BJ (cell line): ENCODE results near the gene BTBD2. TPM values are rescaled to one million over a fixed set of nuclear protein-coding genes. Genes with fewer than 3 reads are reported as not detected.

Source experiments
- CTCF ChIA-PET: fragments of 350-600 bp; formaldehyde crosslinking; extraction: SDS; loops from one replicate; lab custom pipeline; 2021; ENCODE audit warnings: antibody characterized with exemption, inconsistent platforms; lab: Yijun Ruan, JAX
- POLR2A ChIA-PET: fragments of 300-600 bp; sonication (Branson Sonifier 250); formaldehyde crosslinking; extraction: SDS; loops from one replicate; lab custom pipeline; 2021; ENCODE audit warnings: antibody characterized with exemption; lab: Charles Lee
- DNase-seq: peaks from one replicate; pipeline ENCODE4 v3.0.0-alpha.2; 2011; ENCODE audit warnings: low read depth
- H3K27me3 ChIP-seq: 2 replicates; pipeline ENCODE4 v1.6.0; 2011; ENCODE audit warnings: low read length; ENCODE audit not compliant: control insufficient read depth, insufficient read depth
- H3K36me3 ChIP-seq: 2 replicates; pipeline ENCODE4 v1.5.1; 2011; ENCODE audit warnings: low read length; ENCODE audit not compliant: control insufficient read depth, insufficient read depth
- H3K4me3 ChIP-seq: 2 replicates; pipeline ENCODE4 v1.5.1; 2011; ENCODE audit warnings: low read depth, mild to moderate bottlenecking, control low read depth, low read length
- CTCF ChIP-seq: IDR thresholded peaks from 2 replicates; pipeline ENCODE4 v1.5.1; 2011; ENCODE audit warnings: low read depth, mild to moderate bottlenecking, control low read depth, inconsistent platforms, low read length, moderate library complexity; ENCODE audit not compliant: insufficient read depth
- polyA plus RNA-seq: library from polyadenylated mRNA; depleted of rRNA; stranded (reverse); fragments of >200 nt; gene quantifications from 2 replicates; pipeline ENCODE4 v1.2.3, GENCODE V29; 2011

The BTBD2 gene
- polyA plus RNA-seq, 1 experiment: 39.3 TPM

- CTCF ChIA-PET: interaction anchor here (0.6 to 0.8 kb wide), 2 partner anchors 22 to 28 kb away, joined by 3 to 4 read pairs; no protein-coding TSS in a partner anchor
- Histone ChIP-seq H3K4me3 (no peak overlapping the region), H3K27me3 (no peaks in the 10 kb centered on the region), H3K36me3 (peaks cover 64% of the 10 kb centered on the region)
- DNase-seq: no peak
- no peak for TF ChIP-seq CTCF
- POLR2A ChIA-PET: interaction anchor here (0.6 to 0.7 kb wide), 2 partner anchors 20 to 255 kb away, joined by 6 to 19 read pairs; no protein-coding TSS in a partner anchor
Observed at GRCh38 chr19:2041683-2042484, 26.4 kb upstream of the BTBD2 start.

GRCh38 chr19:2041433-2041682 is 25.8 kb upstream of the BTBD2 start:
- no peaks in the 10 kb centered on the region for H3K27me3 ChIP-seq
- peaks cover 61% of the 10 kb centered on the region for H3K36me3 ChIP-seq
- TF ChIP-seq CTCF: no peak
- ChIA-PET POLR2A (no interaction called here), CTCF (interaction anchor here (0.9 kb wide), 1 partner anchor 9 kb away, joined by 4 read pairs; no protein-coding TSS in a partner anchor)
- H3K4me3 ChIP-seq: no peak overlapping the region
- DNase-seq: no peak

- DNase-seq: no peak
- CTCF ChIA-PET: interaction anchor here (0.9 to 1.8 kb wide), 2 partner anchors 9 to 29 kb away, joined by 4 read pairs; no protein-coding TSS in a partner anchor
- TF ChIP-seq CTCF: no peak
- Histone ChIP-seq H3K27me3 (no peaks in the 10 kb centered on the region), H3K36me3 (peaks cover 58% of the 10 kb centered on the region), H3K4me3 (no peak overlapping the region)
- POLR2A ChIA-PET: no interaction called here
Observed at GRCh38 chr19:2040647-2041432, 25.3 kb upstream of the BTBD2 start.

GRCh38 chr19:2039959-2040646 is 24.6 kb upstream of the BTBD2 start:
- DNase-seq: no peak
- H3K27me3 ChIP-seq: no peaks in the 10 kb centered on the region
- no peak for TF ChIP-seq CTCF
- no peak overlapping the region for H3K4me3 ChIP-seq
- H3K36me3 ChIP-seq: peaks cover 51% of the 10 kb centered on the region
- ChIA-PET CTCF (interaction anchor here (1.8 kb wide), 1 partner anchor 30 kb away, joined by 4 read pairs; no protein-coding TSS in a partner anchor), POLR2A (no interaction called here)
